ENCODE data around the gene ABCB4. TPM values are rescaled to one million over a fixed set of nuclear protein-coding genes. Genes with fewer than 3 reads are reported as not detected.

Gene ABCB4
- under 0.01 TPM for total RNA-seq

DNA sequence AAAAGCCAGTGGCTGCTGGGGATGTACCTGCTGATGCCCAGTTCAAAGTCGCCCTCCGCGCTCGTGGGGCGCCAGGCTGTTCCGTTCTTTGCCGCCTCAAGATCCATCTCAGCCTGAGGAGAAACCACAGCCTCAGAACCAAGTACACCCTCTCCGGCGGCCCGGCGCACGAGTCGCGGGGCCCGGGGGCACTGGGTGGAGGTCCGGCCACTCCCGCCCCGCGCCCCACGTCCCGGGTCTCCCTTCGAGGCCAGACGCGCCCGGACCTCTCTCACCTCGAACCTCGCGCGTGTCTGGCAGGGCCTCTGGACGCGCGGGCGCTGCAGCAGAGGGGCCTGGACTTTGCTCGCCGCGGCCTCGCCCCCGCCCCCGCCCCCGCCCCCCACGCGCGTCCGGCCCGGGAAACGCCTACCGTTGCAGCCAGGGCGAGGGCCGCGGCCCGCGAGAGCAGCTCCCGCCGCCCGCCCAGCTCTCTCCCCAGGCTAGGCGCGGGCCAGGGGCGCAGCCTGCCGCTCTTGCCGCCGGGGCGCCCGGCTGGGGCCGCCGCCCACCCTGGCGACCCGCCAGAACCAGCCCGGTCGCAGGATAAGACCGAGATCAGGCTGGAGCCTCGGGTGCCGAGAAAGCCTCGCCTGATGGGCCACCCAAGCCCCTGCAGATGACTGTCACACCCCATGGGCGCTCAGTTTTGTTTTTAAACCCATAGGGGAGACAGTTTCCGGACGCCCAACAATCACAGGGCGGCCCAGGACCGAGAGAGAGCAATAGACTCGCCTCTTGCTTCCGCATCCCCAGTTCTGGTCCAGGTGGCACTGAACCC, at the start of gene ABCB4:
Gene ABCB4 (minus strand): TSS at position 322 of the 820 bp plus-strand sequence. CDS start 215 bp downstream, at position 107.
- no peaks in the 10 kb centered on the region for H3K27me3 ChIP-seq (ENCODE audit: control insufficient read depth in 3 of 3, insufficient read depth in 3 of 3, low read length in 3 of 3)
- peak within 1 kb of the TSS; percentile 72 to 87 (median 82) for H3K4me3 ChIP-seq (ENCODE audit: low read length in 3 of 3)
- H3K27ac ChIP-seq (ENCODE audit: low read depth, low read length), result peak within 1 kb of the TSS; percentile 96
- H3K36me3 ChIP-seq (ENCODE audit: control insufficient read depth in 3 of 3, insufficient read depth in 3 of 3, low read length in 3 of 3), result no peaks in the 10 kb centered on the region
- no peaks in the 10 kb centered on the region for H3K9me3 ChIP-seq (ENCODE audit: control insufficient read depth in 3 of 3, low read length in 3 of 3)
- peak within 1 kb of the TSS; percentile 79 to 94 (median 88) for H3K9ac ChIP-seq (ENCODE audit: low read depth in 1 of 3, low read length in 3 of 3)
- peaks cover 6 to 18% (median 14%) of the 10 kb centered on the region in 3 donors for H3K4me1 ChIP-seq (ENCODE audit: control insufficient read depth in 3 of 3, insufficient read depth in 3 of 3, low read length in 3 of 3)

DNA sequence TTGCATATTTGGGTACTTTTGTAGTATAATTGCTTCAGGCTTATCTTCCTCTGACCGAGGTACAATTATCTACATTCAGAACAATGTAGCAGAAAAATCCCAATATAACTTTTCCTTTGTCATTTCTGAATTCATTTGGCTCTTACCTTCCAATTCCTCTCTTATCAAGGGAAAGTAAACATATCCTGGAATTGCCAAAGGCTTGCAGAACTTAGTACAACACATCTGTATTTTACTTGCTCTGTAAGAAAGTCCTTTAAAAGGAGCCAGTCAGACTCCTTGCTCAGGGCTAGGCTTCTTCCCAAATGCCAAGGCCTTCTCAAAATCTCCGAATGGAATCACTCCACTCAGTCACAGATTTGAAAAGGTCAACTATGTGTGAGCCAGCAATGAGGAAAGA, 43.3 kb upstream of the ABCB4 start:
- Histone ChIP-seq H3K4me3 (ENCODE audit: low read length in 3 of 3) (no peak overlapping the region), H3K9me3 (ENCODE audit: control insufficient read depth in 3 of 3, low read length in 3 of 3) (no peaks in the 10 kb centered on the region), H3K36me3 (ENCODE audit: control insufficient read depth in 3 of 3, insufficient read depth in 3 of 3, low read length in 3 of 3) (no peaks in the 10 kb centered on the region), H3K27me3 (ENCODE audit: control insufficient read depth in 3 of 3, insufficient read depth in 3 of 3, low read length in 3 of 3) (no peaks in the 10 kb centered on the region), H3K27ac (ENCODE audit: low read depth, low read length) (no peak overlapping the region), H3K4me1 (ENCODE audit: control insufficient read depth in 3 of 3, insufficient read depth in 3 of 3, low read length in 3 of 3) (no peaks in the 10 kb centered on the region), H3K9ac (ENCODE audit: low read depth in 1 of 3, low read length in 3 of 3) (no peak overlapping the region)

DNA sequence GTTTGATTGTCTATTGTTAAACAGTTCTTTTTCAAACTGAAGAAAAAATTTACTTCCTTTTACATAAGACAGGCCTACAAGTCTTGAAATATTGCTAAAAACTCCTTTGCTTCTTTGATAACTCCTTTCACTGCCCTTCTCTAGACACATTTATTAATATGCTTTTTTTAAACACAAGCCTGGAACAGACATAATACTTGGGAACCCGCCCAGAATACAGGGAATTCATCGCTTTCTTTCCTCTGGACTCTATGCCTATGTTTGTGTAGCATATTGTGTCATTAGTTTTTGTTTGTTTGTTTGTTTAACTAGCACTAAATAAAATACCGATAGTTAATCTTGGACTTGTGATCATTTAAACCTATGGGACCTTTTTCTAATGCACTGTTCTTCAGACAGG, 42.4 kb upstream of the ABCB4 start:
- no peaks in the 10 kb centered on the region for H3K4me1 ChIP-seq (ENCODE audit: control insufficient read depth in 3 of 3, insufficient read depth in 3 of 3, low read length in 3 of 3)
- no peak overlapping the region for H3K4me3 ChIP-seq (ENCODE audit: low read length in 3 of 3)
- H3K36me3 ChIP-seq (ENCODE audit: control insufficient read depth in 3 of 3, insufficient read depth in 3 of 3, low read length in 3 of 3), result no peaks in the 10 kb centered on the region
- no peak overlapping the region for H3K27ac ChIP-seq (ENCODE audit: low read depth, low read length)
- no peaks in the 10 kb centered on the region for H3K9me3 ChIP-seq (ENCODE audit: control insufficient read depth in 3 of 3, low read length in 3 of 3)
- H3K9ac ChIP-seq (ENCODE audit: low read depth in 1 of 3, low read length in 3 of 3), result no peak overlapping the region
- H3K27me3 ChIP-seq (ENCODE audit: control insufficient read depth in 3 of 3, insufficient read depth in 3 of 3, low read length in 3 of 3), result no peaks in the 10 kb centered on the region

DNA sequence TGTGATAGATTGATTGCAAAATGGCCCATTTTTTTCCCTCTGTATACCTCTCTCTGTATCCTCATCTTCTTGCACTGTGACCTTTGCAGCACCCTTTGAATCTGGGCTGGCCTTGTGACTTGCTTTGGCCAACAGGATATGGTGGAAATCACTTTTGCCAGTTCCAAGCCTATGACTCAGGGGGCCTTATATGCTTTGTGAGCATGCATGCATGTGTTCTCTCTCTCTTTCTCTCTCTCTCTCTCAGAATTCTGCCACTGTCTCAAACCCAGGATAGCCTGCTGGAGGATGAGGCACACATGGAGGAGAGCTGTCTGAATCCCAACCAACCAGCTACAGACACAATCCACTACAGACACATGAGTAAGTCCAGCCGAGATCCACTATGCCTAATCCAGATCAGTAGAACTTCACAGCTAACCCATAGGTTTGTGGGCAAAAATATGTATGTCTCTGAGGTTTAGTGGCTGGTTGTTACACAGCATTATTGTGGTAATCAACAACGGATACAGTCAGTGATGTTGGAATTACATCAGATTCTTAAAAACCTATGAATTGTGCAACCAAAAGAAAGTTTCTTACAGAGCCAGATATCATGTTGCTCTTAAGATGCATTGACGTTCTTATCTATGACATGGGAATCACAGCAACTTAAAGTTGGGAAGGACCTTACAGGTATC, 41.8 kb upstream of the ABCB4 start:
- H3K4me1 ChIP-seq (ENCODE audit: control insufficient read depth in 3 of 3, insufficient read depth in 3 of 3, low read length in 3 of 3), result no peaks in the 10 kb centered on the region
- H3K4me3 ChIP-seq (ENCODE audit: low read length in 3 of 3), result no peak overlapping the region
- H3K9ac ChIP-seq (ENCODE audit: low read depth in 1 of 3, low read length in 3 of 3), result no peak overlapping the region
- H3K27me3 ChIP-seq (ENCODE audit: control insufficient read depth in 3 of 3, insufficient read depth in 3 of 3, low read length in 3 of 3), result no peaks in the 10 kb centered on the region
- no peaks in the 10 kb centered on the region for H3K36me3 ChIP-seq (ENCODE audit: control insufficient read depth in 3 of 3, insufficient read depth in 3 of 3, low read length in 3 of 3)
- no peaks in the 10 kb centered on the region for H3K9me3 ChIP-seq (ENCODE audit: control insufficient read depth in 3 of 3, low read length in 3 of 3)
- no peak overlapping the region for H3K27ac ChIP-seq (ENCODE audit: low read depth, low read length)

DNA sequence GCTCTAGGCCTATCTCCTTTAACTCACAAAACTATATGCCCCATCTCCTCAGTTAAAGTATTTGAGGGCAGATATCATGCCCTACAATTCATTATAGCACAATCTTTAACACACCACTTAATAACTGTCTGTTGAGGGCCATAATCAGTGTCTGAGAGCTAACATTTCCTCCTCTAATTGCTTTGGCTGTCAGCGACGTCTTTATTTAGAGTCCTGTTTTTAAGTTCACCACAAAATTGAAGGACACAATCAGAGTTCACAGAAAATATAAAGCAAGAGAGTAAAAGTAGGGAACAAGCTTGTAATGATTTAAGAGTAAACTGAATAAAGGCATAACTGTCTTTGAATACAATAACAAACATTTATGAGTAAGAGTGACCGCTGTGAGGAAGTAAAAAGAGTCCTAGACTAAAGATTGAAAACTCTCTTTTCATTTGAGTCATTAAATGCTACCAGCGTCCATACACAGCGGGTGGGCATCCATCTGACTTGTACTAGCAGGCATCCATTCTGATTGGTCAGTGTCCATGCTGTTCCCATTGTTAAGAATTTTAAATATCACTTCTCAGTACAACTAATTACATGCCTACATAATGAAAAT, 38.4 kb upstream of the ABCB4 start:
- Histone ChIP-seq H3K4me1 (ENCODE audit: control insufficient read depth in 3 of 3, insufficient read depth in 3 of 3, low read length in 3 of 3) (no peaks in the 10 kb centered on the region), H3K9ac (ENCODE audit: low read depth in 1 of 3, low read length in 3 of 3) (no peak overlapping the region)

DNA sequence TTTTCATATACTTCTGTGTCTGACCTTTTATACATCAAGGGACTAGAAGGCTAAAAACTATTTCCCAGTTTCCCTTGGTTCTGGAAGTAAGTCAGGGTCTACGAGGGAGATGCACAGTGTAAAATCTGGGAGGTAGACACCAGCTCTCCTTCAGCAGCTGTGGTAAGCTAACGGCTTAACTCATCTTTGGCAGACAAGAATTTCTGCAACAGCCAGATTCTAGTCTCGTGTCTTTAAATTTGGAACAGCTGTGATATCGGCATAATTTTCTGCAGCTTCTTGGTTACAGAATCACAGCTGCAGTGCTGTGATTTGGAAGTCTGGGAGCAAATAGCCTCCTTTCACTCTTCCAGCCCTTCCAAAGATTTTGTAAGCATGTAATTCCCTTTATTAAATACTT, 37.4 kb upstream of the ABCB4 start:
- Histone ChIP-seq H3K27me3 (ENCODE audit: control insufficient read depth in 3 of 3, insufficient read depth in 3 of 3, low read length in 3 of 3) (no peaks in the 10 kb centered on the region), H3K36me3 (ENCODE audit: control insufficient read depth in 3 of 3, insufficient read depth in 3 of 3, low read length in 3 of 3) (no peaks in the 10 kb centered on the region), H3K9ac (ENCODE audit: low read depth in 1 of 3, low read length in 3 of 3) (no peak overlapping the region), H3K27ac (ENCODE audit: low read depth, low read length) (no peak overlapping the region), H3K9me3 (ENCODE audit: control insufficient read depth in 3 of 3, low read length in 3 of 3) (no peaks in the 10 kb centered on the region), H3K4me1 (ENCODE audit: control insufficient read depth in 3 of 3, insufficient read depth in 3 of 3, low read length in 3 of 3) (no peaks in the 10 kb centered on the region), H3K4me3 (ENCODE audit: low read length in 3 of 3) (no peak overlapping the region)

More for the DNA sequence above, 38.4 kb upstream of the ABCB4 start:
- Histone ChIP-seq H3K4me3 (ENCODE audit: low read length in 3 of 3) (no peak overlapping the region), H3K27me3 (ENCODE audit: control insufficient read depth in 3 of 3, insufficient read depth in 3 of 3, low read length in 3 of 3) (no peaks in the 10 kb centered on the region), H3K9me3 (ENCODE audit: control insufficient read depth in 3 of 3, low read length in 3 of 3) (no peaks in the 10 kb centered on the region), H3K27ac (ENCODE audit: low read depth, low read length) (no peak overlapping the region), H3K36me3 (ENCODE audit: control insufficient read depth in 3 of 3, insufficient read depth in 3 of 3, low read length in 3 of 3) (no peaks in the 10 kb centered on the region)

DNA sequence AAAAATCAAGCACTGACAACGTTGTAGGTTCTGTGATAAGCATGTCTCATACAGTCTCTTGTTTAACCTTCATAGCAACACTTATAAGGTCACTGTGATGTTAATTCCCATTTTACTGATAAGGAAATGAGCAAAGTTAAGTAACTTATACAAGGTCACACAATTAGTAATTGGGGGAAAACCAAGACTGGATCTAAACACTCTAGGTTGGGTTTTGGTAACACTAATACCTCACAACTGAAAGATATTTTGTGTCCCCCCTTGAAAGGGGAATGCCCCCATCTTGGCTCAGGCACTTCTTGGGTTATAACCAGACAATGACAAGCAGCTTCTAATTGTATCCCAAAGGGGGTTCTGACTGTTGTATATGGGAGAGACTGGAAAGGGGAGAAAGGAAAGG, 36.0 kb upstream of the ABCB4 start:
- H3K9ac ChIP-seq (ENCODE audit: low read depth in 1 of 3, low read length in 3 of 3), result no peak overlapping the region
- H3K4me3 ChIP-seq (ENCODE audit: low read length in 3 of 3), result no peak overlapping the region
- no peak overlapping the region for H3K27ac ChIP-seq (ENCODE audit: low read depth, low read length)
- H3K27me3 ChIP-seq (ENCODE audit: control insufficient read depth in 3 of 3, insufficient read depth in 3 of 3, low read length in 3 of 3), result no peaks in the 10 kb centered on the region
- no peaks in the 10 kb centered on the region for H3K9me3 ChIP-seq (ENCODE audit: control insufficient read depth in 3 of 3, low read length in 3 of 3)
- peaks cover 0 to 5% (median 0%) of the 10 kb centered on the region in 3 donors for H3K4me1 ChIP-seq (ENCODE audit: control insufficient read depth in 3 of 3, insufficient read depth in 3 of 3, low read length in 3 of 3)
- no peaks in the 10 kb centered on the region for H3K36me3 ChIP-seq (ENCODE audit: control insufficient read depth in 3 of 3, insufficient read depth in 3 of 3, low read length in 3 of 3)

DNA sequence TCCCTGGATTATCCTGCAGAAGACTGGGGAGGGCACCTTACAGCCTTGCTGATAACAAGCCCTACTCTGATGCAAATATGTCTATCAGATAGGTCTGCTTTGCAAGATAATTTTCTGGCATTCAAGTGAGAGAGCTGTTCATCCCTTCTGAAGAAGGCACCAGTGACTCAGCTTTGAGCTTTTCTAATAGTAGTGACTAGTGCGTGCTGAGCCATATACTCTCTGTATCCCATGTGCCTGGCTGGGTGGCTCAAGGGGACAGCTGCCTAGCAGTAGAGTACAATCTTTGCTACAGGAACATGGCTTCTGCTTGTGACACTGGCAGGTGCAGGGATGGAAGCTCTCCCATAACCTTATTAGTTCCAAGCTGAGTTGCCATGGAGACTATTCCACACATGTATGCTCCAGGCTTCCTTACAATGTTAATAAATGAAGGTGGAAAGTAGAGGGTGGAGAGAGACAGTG, 35.0 kb upstream of the ABCB4 start:
- H3K27me3 ChIP-seq (ENCODE audit: control insufficient read depth in 3 of 3, insufficient read depth in 3 of 3, low read length in 3 of 3), result no peaks in the 10 kb centered on the region
- H3K9ac ChIP-seq (ENCODE audit: low read depth in 1 of 3, low read length in 3 of 3), result no peak overlapping the region
- H3K4me3 ChIP-seq (ENCODE audit: low read length in 3 of 3), result no peak overlapping the region
- H3K36me3 ChIP-seq (ENCODE audit: control insufficient read depth in 3 of 3, insufficient read depth in 3 of 3, low read length in 3 of 3), result no peaks in the 10 kb centered on the region
- H3K27ac ChIP-seq (ENCODE audit: low read depth, low read length), result no peak overlapping the region
- H3K4me1 ChIP-seq (ENCODE audit: control insufficient read depth in 3 of 3, insufficient read depth in 3 of 3, low read length in 3 of 3), result peaks cover 0 to 7% (median 0%) of the 10 kb centered on the region in 3 donors
- H3K9me3 ChIP-seq (ENCODE audit: control insufficient read depth in 3 of 3, low read length in 3 of 3), result no peaks in the 10 kb centered on the region

DNA sequence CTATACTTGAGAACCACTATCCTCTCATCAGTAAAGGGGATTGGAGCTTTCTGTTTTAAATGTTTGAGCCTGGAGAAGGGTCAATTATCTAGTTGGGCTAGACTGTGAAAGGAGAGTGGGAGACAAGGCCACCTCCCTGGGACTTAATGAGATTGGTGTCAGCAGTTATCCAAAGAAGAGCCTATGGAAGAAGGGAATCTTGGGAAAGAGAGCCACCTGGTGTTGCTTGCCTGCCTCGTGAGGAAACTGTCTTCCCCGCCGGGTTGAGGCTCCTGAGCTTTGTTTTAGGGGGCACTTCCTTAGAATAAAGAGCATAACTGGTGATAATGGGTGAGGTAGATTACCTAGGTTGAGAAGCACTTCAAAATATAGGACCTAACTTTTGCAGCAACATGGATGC, 32.0 kb upstream of the ABCB4 start:
- Histone ChIP-seq H3K36me3 (ENCODE audit: control insufficient read depth in 3 of 3, insufficient read depth in 3 of 3, low read length in 3 of 3) (no peaks in the 10 kb centered on the region), H3K27me3 (ENCODE audit: control insufficient read depth in 3 of 3, insufficient read depth in 3 of 3, low read length in 3 of 3) (no peaks in the 10 kb centered on the region), H3K4me3 (ENCODE audit: low read length in 3 of 3) (no peak overlapping the region), H3K4me1 (ENCODE audit: control insufficient read depth in 3 of 3, insufficient read depth in 3 of 3, low read length in 3 of 3) (peaks cover 0 to 7% (median 0%) of the 10 kb centered on the region in 3 donors), H3K27ac (ENCODE audit: low read depth, low read length) (no peak overlapping the region), H3K9me3 (ENCODE audit: control insufficient read depth in 3 of 3, low read length in 3 of 3) (no peaks in the 10 kb centered on the region), H3K9ac (ENCODE audit: low read depth in 1 of 3, low read length in 3 of 3) (no peak overlapping the region)

Data from skeletal muscle tissue (tissue), 4 donors.